SKM-1 treated with dmso at 0.1 percent for 144 hours (cell line): ENCODE results near the gene GOLGA2.
"Not testable (repeated sequence)": the region's sequence is repeated elsewhere in the genome, so short reads cannot be mapped to it uniquely, and the experiment has no call there.

Source experiments
- DNase-seq: peaks from one replicate; lab custom pipeline; 2025; ENCODE audit not compliant: unreplicated experiment; lab: John Stamatoyannopoulos, UW

GOLGA2 gene

GRCh38 chr9:128244837-128245231, 31.0 kb downstream of the GOLGA2 start:
- DNase-seq = peak; percentile 81

GRCh38 chr9:128244091-128244836, 31.5 kb downstream of the GOLGA2 start:
- DNase-seq = no peak

GRCh38 chr9:128243215-128244018, 32.4 kb downstream of the GOLGA2 start:
- DNase-seq = no peak

- DNase-seq = no peak
These were observed 33.0 kb downstream of the GOLGA2 start for GRCh38 chr9:128242828-128243214.

GRCh38 chr9:128242124-128242523, 33.7 kb downstream of the GOLGA2 start:
- no peak for DNase-seq

GRCh38 chr9:128233817-128234406, 41.9 kb downstream of the GOLGA2 start:
- no peak for DNase-seq

GRCh38 chr9:128232528-128233428, 43.0 kb downstream of the GOLGA2 start:
- no peak for DNase-seq

- no peak for DNase-seq
These were observed 43.9 kb downstream of the GOLGA2 start for GRCh38 chr9:128231638-128232527.

GRCh38 chr9:128230897-128231296, 44.9 kb downstream of the GOLGA2 start:
- not testable (repeated sequence) for DNase-seq

GRCh38 chr9:128226412-128226801, 49.4 kb downstream of the GOLGA2 start:
- peak; percentile 23 for DNase-seq

GRCh38 chr9:128225770-128226411, 49.9 kb downstream of the GOLGA2 start:
- DNase-seq = no peak

- DNase-seq = no peak
These were observed 50.9 kb downstream of the GOLGA2 start for GRCh38 chr9:128224877-128225276.

- no peak for DNase-seq
These were observed 52.7 kb downstream of the GOLGA2 start for GRCh38 chr9:128222880-128223670.

- no peak for DNase-seq
These were observed 53.8 kb downstream of the GOLGA2 start for GRCh38 chr9:128222026-128222425.

GRCh38 chr9:128219831-128220230, 56.0 kb downstream of the GOLGA2 start:
- no peak for DNase-seq

- DNase-seq = no peak
These were observed 57.1 kb downstream of the GOLGA2 start for GRCh38 chr9:128218518-128219389.

- no peak for DNase-seq
These were observed 57.7 kb downstream of the GOLGA2 start for GRCh38 chr9:128218172-128218517.
